Measurements from ENCODE around the gene MCM10.

DNA sequence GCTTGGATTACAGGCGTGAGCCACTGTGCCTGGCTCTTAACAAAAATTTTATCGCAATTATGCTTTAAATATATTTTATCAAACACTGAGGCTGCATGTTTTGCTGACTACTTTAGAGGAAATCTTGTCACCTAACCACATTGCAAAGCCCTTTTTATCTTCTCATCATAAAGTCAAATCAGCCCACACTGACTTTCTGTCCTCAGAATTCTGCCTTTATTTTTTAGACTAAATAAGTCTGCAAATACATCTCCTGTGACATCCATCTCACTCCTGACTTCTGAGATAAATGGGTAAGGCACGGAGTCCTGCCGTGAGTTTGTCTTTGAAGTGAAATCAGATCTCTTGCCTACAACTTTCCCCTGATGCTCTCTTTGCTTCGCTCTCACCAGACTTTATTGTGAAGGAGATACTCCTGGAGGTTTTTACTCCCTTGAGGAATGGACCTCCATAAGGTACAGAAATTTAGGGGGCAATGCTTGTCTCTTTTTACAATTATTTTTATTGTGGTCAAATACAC, 96.3 kb downstream of the MCM10 start:
- TF ChIP-seq, protein P1, sequence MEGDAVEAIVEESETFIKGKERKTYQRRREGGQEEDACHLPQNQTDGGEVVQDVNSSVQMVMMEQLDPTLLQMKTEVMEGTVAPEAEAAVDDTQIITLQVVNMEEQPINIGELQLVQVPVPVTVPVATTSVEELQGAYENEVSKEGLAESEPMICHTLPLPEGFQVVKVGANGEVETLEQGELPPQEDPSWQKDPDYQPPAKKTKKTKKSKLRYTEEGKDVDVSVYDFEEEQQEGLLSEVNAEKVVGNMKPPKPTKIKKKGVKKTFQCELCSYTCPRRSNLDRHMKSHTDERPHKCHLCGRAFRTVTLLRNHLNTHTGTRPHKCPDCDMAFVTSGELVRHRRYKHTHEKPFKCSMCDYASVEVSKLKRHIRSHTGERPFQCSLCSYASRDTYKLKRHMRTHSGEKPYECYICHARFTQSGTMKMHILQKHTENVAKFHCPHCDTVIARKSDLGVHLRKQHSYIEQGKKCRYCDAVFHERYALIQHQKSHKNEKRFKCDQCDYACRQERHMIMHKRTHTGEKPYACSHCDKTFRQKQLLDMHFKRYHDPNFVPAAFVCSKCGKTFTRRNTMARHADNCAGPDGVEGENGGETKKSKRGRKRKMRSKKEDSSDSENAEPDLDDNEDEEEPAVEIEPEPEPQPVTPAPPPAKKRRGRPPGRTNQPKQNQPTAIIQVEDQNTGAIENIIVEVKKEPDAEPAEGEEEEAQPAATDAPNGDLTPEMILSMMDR (IDR thresholded peaks at IDR 0.05; ENCODE audit: insufficient read depth, low read length) = no peak
- no peak for TF ChIP-seq POLR2AphosphoS5 (IDR thresholded peaks at IDR 0.05; ENCODE audit: low read depth)

Measured in HL-60 (cell line).